Measurements from ENCODE around the gene TUSC2.
"Not testable (repeated sequence)": the region's sequence is repeated elsewhere in the genome, so short reads cannot be mapped to it uniquely, and the experiment has no call there.

TUSC2 gene

DNA sequence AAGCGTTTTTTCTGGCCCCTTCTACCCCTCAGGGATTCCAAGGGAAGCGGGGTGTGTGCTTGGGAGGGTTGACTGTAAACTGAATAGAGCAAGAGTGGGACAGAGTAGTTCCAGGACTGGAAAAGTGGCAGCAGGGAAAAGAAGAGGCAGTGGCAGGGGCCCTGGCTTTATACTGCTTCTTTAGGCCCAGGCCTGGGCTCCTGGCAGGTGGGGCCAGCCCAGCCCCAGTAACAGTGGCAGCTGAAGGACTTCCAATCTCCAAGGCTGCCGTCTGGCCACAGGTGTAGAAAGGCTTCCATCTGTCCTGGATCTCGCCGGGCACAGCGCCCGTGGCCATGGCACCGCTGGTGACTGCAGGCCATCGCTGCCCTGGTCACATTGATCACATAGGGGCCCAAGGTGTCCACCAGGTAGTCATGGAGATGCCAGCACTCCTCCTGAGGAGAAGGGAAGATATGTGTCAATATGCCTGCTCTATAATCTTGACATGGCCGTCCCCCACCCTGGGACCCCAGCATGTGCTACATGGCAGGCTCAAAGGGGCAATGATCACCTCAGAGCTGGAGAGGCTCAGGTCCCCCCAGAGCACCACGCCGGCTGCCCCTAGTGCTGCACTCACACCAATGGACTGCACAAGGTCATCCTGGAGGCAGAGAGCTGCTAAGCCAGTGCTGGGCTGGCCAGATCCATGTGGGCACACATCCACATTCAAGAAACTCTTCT is 34.8 kb downstream of the TUSC2 start:
- DNase-seq, result no peak

DNA sequence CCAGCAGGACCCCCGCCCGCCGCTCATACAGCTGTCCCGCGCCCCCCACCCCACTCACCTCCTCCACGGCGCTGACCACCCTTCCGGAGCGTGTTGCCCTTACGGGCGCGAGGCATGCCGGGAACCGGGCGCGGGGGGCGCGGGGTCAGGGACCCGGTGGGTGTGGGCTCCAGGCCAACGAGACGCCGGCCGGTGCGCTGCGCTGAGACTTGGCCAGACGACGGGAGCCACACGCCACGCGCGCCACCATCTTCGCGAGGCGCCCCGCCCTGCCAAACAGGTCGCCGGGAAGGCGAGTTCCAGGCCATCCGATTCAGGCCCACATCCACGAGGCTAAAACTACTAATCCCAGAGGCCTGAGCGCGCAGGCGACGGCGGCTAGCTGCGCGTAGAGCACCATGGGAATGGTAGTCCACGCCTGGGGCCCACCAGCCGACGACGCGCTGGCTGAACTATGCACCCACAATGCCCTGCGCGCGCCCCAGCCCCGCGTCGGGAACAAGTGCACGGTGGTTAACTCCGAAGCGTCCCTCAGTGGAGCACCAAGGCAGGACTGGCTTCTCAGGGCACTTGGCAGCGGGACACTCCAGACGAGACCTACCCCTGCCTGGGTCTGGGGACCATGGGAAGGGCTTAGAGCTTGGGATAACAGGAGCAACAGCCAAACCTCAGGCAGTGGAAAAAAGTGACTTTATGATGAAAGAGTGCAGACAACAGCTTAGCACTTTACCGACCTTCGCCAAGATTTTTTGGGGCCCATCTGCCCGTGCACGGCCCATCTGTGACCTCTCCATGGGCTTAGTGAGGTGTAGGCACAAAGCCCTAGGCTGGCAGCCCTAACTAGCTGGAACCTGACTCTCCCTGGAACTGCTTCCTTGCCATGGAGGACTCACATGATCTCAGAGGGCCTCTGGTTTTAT is 35.6 kb downstream of the TUSC2 start, which contains the start of gene IFRD2:
TSS of gene IFRD2 (minus strand) at position 271 of the 920 bp plus-strand sequence. CDS start at position 116, 155 bp downstream.
- DNase-seq, result peak; percentile 91

DNA sequence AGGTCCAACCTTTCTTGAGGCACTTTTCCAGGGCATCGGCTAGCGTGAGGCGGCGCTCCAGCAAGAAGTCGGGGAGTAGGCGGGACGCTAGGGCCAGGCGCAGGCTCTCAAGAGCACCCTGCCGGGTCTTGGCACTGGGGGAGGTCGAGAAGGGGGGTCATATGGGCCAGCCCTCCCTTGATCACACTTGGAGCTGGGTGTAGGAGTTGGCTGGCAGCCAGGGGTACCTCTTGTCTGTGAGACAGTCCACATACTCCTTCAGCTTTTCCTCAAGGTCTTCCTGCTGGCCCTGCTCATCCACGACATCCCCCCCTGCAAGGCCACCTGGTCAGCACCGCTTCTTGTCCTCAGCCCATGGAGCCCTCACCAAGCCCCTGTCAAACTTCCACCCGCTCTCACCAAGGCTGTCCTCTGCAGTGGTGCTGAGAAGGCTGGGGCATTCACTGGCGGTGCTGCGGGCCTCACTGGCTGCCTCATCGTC is 37.8 kb downstream of the TUSC2 start:
- no peak for DNase-seq

- no peak for DNase-seq
These were observed 38.9 kb downstream of the TUSC2 start for GRCh38 chr3:50289130-50289529.

- no peak for DNase-seq
These were observed 39.5 kb downstream of the TUSC2 start for GRCh38 chr3:50288387-50289007.

- DNase-seq, result no peak
These were observed 40.8 kb downstream of the TUSC2 start for GRCh38 chr3:50287262-50287661.

DNA sequence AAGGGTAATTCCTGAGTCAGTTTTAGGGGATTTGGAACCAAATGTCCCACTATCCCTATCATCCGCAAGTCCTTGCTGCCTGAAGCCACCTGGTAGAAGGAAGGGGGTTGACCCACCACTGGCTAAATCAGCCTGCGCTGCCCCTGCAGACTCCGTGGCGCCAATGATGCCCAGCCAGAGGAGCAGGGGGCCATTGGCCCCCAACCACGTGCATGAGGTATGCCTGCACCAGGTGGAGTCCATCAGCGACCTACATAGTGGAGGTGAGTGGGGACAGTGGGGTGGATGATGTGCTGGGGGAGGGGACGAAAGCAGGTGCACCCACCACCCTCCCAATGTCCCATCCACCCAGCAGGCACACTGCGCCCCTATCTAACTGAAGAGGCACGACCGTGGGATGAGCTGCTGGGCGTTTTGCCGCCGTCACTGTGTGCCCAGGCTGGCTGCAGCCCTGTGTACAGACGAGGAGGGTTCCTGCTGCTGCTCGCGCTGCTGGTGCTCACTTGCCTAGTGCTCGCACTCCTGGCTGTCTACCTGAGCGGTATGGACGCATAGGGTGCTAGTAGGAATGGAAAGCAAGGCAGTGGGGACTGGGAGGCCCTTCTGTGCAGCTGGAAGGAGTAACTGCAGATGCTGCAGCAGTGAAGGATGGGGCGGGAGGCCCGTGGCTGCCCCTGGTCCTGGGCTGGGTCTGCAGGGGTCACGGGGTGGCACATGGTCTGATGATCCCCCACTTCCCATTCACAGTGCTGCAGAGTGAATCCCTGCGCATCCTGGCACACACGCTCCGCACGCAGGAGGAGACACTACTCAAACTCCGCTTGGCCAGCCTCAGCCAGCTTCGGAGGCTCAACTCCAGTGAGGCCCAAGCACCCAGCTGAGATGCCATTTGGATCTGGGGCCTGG is 41.4 kb downstream of the TUSC2 start:
- no peak for DNase-seq

GRCh38 chr3:50284121-50284520 is 43.9 kb downstream of the TUSC2 start:
- DNase-seq, result not testable (repeated sequence)

GRCh38 chr3:50279255-50280016 is 48.6 kb downstream of the TUSC2 start:
- DNase-seq, result no peak

DNA sequence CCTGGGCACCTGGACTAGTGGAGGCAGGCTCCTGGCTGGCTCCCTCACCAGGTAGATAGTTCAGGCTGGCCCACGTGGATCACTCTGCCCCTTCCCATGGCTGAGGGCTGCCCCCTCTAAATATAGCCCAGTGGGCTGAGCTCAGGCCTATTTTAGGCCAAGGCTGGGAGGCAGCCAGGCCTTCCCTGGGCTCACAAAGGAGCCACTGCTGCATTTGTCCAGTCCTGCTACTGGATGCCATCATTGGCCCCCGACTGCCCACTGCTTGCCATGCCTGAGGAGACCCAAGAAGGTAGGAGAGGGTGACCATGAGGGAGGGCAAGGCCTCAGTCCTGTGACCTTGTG is 49.2 kb downstream of the TUSC2 start, which contains the start of gene LSMEM2:
TSS of gene LSMEM2 (plus strand) at position 208 of the 345 bp plus-strand sequence. CDS start at position 235, 27 bp downstream.
- no peak for DNase-seq

DNA sequence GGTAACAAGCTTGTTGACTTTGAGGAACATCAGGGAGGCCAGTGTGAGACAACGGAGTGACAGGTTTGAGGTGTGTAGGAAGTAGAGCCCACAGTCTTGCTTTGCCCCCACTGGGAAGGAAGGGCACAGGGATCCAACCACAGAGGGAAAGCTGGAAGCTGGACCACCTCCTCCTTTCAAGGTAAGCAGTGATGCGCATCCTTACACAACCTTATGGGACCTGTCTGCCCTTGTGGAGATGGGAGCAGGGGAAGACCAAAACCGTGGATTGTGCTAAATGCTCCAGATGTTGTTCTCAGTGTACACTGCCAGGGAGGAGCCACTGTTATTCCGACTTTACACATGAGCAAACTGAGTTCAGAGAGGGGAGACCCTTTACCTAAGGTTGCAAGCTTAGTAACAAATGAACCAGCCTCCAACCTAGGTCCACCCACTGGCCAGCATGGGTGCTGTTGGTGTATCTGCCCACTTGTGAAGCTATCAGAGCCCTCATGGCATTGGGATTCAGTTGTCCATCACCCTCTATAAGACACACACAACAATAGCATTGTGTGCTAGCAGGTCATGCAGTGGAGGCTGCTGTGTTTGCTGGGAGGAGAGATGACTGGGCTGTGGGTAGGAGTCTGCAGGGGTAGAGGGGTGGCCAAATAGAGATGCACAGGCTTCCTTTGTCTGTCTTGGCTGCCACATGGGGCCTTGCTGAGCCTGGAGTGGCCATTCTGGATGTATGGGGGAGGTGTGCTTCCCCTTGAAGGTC is 49.7 kb downstream of the TUSC2 start:
- DNase-seq, result no peak

DNA sequence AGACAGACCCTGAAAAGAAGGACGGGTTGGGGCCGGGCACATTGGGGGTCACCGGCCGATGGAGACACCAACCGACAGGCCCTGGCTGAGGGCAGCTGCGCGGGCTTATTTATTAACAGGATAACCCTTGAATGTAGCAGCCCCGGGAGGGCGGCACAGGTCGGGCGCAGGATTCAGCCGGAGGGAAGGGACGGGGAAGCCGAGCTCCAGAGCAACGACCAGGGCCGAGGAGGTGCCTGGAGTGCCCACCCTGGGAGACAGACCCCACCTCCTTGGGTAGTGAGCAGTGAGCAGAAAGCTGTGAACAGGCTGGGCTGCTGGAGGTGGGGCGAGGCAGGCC is 51.3 kb downstream of the TUSC2 start:
- no peak for DNase-seq

DNA sequence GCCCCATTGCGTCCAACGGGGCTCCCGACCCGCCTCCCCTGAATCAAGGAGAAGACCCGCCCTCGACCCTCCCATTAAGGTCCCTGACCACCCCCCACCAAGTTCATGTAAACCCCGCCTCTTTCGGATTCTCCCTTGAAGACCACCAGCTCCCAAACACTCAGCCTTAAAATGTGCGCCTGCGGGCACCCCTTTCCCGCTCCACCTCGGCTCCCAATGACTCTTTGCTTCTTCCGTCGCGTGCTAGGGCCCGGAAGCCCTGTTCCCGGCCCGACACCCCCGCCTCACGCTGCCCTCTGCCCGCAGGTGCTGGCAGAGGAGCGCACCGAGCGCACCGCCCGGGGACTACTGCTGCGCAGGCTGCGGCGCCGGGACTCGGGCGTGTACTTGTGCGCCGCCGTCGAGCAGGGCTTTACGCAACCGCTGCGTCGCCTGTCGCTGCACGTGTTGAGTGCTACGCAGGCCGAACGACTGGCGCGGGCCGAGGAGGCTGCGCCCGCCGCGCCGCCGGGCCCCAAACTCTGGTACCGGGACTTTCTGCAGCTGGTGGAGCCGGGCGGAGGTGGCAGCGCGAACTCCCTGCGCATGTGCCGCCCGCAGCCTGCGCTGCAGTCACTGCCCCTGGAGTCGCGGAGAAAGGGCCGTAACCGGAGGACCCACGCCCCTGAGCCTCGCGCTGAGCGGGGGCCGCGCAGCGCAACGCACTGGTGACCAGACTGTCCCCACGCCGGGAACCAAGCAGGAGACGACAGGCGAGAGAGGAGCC is 51.8 kb downstream of the TUSC2 start:
- no peak for DNase-seq

DNA sequence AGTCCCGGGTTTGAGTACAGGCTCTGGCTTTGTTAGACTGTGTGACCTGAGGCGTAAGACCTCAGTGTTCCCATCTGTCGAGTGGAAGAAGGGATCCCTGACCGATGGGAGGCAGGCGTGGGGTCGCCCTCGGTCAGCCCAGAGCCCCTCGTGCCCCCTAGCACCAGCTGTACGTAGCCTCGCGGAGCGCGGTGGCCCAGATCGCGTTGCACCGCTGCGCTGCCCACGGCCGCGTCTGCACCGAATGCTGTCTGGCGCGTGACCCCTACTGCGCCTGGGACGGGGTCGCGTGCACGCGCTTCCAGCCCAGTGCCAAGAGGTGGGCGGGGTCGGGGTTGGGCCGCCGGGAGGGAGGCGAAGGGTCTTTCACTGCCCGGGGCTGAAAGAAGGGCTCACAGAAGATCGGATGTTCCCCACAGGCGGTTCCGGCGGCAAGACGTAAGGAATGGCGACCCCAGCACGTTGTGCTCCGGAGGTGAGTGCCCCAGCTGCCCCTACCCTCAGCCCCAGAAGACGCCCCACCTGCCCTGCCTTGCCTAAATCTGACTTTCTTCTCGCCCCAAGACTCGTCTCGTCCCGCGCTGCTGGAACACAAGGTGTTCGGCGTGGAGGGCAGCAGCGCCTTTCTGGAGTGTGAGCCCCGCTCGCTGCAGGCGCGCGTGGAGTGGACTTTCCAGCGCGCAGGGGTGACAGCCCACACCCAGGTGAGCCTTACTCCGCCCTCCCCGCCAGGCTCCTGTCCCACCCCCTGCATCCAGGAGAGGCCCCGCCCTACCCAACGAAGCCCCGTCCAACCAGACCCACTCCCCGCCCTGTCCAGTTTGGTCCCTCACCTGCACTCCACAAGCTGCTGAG is 52.7 kb downstream of the TUSC2 start:
- no peak for DNase-seq

Measured in NCI-H446 treated with DMSO at 0.1 percent for 48 hours (cell line).